Measurements from ENCODE around the gene ABHD18. TPM values are rescaled to one million over a fixed set of nuclear protein-coding genes. Genes with fewer than 3 reads are reported as not detected.

ABHD18 gene
- total RNA-seq, 1 donor from 2014 or later: 12.6 TPM

DNA sequence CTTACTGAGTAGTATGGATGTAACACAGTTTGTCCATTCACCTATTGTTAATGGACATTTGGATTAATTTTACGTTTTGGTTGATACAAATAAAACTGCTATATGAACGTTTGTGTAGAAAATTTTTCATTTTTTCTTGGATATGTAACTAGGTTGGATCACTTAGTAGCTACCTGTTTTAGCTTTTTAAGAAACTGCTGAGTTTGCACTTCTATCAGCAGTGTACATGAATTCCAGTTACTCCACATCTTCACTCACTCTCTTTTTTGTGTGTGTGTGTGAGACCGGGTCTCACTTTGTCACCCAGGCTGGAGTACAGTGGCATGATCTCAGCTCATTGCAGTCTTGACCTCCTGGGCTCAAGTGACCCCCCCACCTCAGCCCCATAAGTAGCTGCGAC is 111.3 kb downstream of the ABHD18 start:
- DNase-seq: no peak

Other genes starting within 250 kb of the ABHD18 start
- not detected in 2 replicates for gene SLC25A31, start 235.0 kb upstream of the ABHD18 start, total RNA-seq
- 4.4 and 13.4 TPM in 2 replicates for gene HSPA4L, start 183.1 kb upstream of the ABHD18 start, total RNA-seq
- gene PLK4, start 84.5 kb upstream of the ABHD18 start, total RNA-seq: 7.1 and 25.7 TPM in 2 replicates
- gene MFSD8, start 233 bp upstream of the ABHD18 start, total RNA-seq: 16.8 and 20.1 TPM in 2 replicates
- gene LARP1B, start 95.9 kb downstream of the ABHD18 start, total RNA-seq: 21.2 and 26.2 TPM in 2 replicates

Data from dermis blood vessel endothelial cell (primary cell).